ENCODE results near the gene GNL3L.
"Not testable (repeated sequence)": the region's sequence is repeated elsewhere in the genome, so short reads cannot be mapped to it uniquely, and the experiment has no call there.

Gene GNL3L

DNA sequence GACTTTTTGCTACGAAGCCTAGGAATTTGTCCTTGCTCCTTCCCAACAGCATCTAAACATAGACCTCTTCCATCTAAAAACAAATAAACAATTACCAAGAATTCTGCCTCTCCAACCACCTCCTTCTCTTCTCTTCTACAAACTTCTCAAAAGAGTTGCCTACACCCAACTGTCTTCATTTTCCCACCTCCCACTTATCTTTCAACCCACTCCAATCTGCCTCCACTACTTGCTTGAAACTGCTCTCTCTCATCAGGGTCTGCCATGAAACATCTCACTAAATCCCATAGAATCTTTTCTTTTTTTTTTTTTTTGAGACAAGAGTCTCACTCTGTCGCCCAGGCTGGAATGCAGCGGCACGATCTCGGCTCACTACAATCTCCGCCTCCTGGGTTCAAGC lies 33.1 kb upstream of the GNL3L start:
- no peak overlapping the region for H3K4me3 ChIP-seq (ENCODE audit: low read length)
- no peaks in the 10 kb centered on the region for H3K36me3 ChIP-seq (ENCODE audit: control insufficient read depth, low read depth, low read length)
- H3K27ac ChIP-seq (ENCODE audit: low read length) = no peak overlapping the region
- H3K27me3 ChIP-seq (ENCODE audit: control insufficient read depth, insufficient read depth, low read length) = no peaks in the 10 kb centered on the region
- H3K9me3 ChIP-seq (ENCODE audit: control insufficient read depth, low read depth, low read length) = peaks cover 8% of the 10 kb centered on the region
- no peak overlapping the region for H3K9ac ChIP-seq (ENCODE audit: low read length)
- peaks cover 8% of the 10 kb centered on the region for H3K4me1 ChIP-seq (ENCODE audit: control insufficient read depth, low read depth, low read length)

- no peak overlapping the region for H3K9ac ChIP-seq (ENCODE audit: low read length)
- no peak overlapping the region for H3K4me3 ChIP-seq (ENCODE audit: low read length)
- no peaks in the 10 kb centered on the region for H3K4me1 ChIP-seq (ENCODE audit: control insufficient read depth, low read depth, low read length)
- H3K36me3 ChIP-seq (ENCODE audit: control insufficient read depth, low read depth, low read length) = no peaks in the 10 kb centered on the region
- H3K9me3 ChIP-seq (ENCODE audit: control insufficient read depth, low read depth, low read length) = no peaks in the 10 kb centered on the region
- no peaks in the 10 kb centered on the region for H3K27me3 ChIP-seq (ENCODE audit: control insufficient read depth, insufficient read depth, low read length)
- H3K27ac ChIP-seq (ENCODE audit: low read length) = no peak overlapping the region
These were observed 20.6 kb upstream of the GNL3L start for GRCh38 chrX:54509400-54509799.

DNA sequence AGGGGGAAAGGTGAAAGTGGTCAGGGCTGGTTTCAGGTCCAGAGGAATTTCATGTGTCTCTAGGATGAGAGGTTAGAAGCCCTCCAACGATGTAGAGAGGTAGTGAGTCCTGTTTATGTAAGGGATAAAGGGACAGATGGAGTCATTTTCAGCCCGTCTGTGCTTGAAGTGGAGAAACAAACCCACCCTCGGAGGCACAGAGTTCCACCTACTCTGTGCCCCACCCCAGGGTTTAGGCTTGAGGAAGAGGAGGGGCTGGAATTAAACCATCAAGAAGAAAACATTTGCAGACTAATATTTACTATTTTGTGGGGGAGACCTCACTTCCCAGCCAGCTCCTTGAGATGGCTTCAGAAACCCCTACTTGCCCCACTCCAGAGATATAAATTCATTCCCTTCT lies 868 bp upstream of the GNL3L start:
- peaks cover 22% of the 10 kb centered on the region for H3K9me3 ChIP-seq (ENCODE audit: control insufficient read depth, low read depth, low read length)
- H3K4me3 ChIP-seq (ENCODE audit: low read length) = peak overlapping the region; percentile 65
- H3K27me3 ChIP-seq (ENCODE audit: control insufficient read depth, insufficient read depth, low read length) = no peaks in the 10 kb centered on the region
- H3K4me1 ChIP-seq (ENCODE audit: control insufficient read depth, low read depth, low read length) = peaks cover 11% of the 10 kb centered on the region
- peak overlapping the region; percentile 87 for H3K9ac ChIP-seq (ENCODE audit: low read length)
- H3K36me3 ChIP-seq (ENCODE audit: control insufficient read depth, low read depth, low read length) = peaks cover 19% of the 10 kb centered on the region
- H3K27ac ChIP-seq (ENCODE audit: low read length) = peak overlapping the region; percentile 94

GRCh38 chrX:54530357-54530900 lies 410 bp downstream of the GNL3L start:
- peaks cover 20% of the 10 kb centered on the region for H3K36me3 ChIP-seq (ENCODE audit: control insufficient read depth, low read depth, low read length)
- peak overlapping the region; percentile 94 for H3K4me3 ChIP-seq (ENCODE audit: low read length)
- H3K9me3 ChIP-seq (ENCODE audit: control insufficient read depth, low read depth, low read length) = peaks cover 23% of the 10 kb centered on the region
- H3K9ac ChIP-seq (ENCODE audit: low read length) = peak overlapping the region; percentile 87
- no peaks in the 10 kb centered on the region for H3K27me3 ChIP-seq (ENCODE audit: control insufficient read depth, insufficient read depth, low read length)
- peaks cover 11% of the 10 kb centered on the region for H3K4me1 ChIP-seq (ENCODE audit: control insufficient read depth, low read depth, low read length)
- peak overlapping the region; percentile 71 for H3K27ac ChIP-seq (ENCODE audit: low read length)

DNA sequence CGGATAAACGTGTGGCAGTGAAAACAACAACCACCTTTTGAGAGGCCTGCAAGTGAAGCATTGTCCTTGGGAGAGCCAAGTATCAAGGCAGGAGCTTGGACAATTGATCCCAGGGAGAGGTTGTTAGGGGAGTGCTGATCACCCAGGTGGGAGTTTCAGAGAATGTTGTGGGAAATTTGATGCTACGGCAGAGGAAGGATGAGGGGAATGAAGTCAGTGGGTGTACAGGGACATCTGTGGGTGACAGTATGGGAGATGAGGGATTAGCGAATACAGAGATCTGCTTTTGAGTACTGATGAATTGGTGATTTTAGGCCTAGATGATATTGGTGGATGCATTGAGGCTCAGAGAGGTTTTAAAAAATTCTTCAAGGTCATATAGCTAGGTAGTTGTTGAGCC lies 4.3 kb downstream of the GNL3L start:
- Histone ChIP-seq H3K9me3 (ENCODE audit: control insufficient read depth, low read depth, low read length) (peaks cover 13% of the 10 kb centered on the region), H3K9ac (ENCODE audit: low read length) (no peak overlapping the region), H3K4me3 (ENCODE audit: low read length) (no peak overlapping the region), H3K27me3 (ENCODE audit: control insufficient read depth, insufficient read depth, low read length) (no peaks in the 10 kb centered on the region), H3K36me3 (ENCODE audit: control insufficient read depth, low read depth, low read length) (peaks cover 34% of the 10 kb centered on the region), H3K4me1 (ENCODE audit: control insufficient read depth, low read depth, low read length) (no peaks in the 10 kb centered on the region), H3K27ac (ENCODE audit: low read length) (no peak overlapping the region)

DNA sequence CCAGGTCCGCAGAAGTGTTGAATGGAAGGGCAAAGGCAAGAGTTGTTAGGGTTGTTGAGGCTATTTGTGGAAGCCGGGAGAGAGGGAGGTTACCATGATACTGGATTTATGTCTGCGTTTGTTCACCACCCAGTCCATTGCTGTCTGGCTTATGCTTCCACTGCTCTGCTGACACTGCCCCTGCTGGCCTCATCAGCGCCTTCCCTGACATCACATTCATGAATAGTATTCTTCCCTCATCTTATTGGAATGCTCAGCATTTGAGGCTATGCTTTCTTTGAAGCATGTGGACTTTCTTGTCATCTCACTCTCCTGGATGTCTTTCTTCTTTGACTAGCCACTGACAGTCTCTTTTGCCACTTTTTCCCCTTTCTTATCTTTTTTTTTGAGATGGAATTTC lies 10.3 kb downstream of the GNL3L start:
- H3K27me3 ChIP-seq (ENCODE audit: control insufficient read depth, insufficient read depth, low read length) = no peaks in the 10 kb centered on the region
- no peaks in the 10 kb centered on the region for H3K4me1 ChIP-seq (ENCODE audit: control insufficient read depth, low read depth, low read length)
- H3K9ac ChIP-seq (ENCODE audit: low read length) = no peak overlapping the region
- peaks cover 11% of the 10 kb centered on the region for H3K9me3 ChIP-seq (ENCODE audit: control insufficient read depth, low read depth, low read length)
- no peak overlapping the region for H3K27ac ChIP-seq (ENCODE audit: low read length)
- H3K36me3 ChIP-seq (ENCODE audit: control insufficient read depth, low read depth, low read length) = peaks cover 50% of the 10 kb centered on the region
- H3K4me3 ChIP-seq (ENCODE audit: low read length) = no peak overlapping the region

GRCh38 chrX:54542239-54542638 lies 12.2 kb downstream of the GNL3L start:
- H3K36me3 ChIP-seq (ENCODE audit: control insufficient read depth, low read depth, low read length) = peaks cover 56% of the 10 kb centered on the region
- not testable (repeated sequence) for H3K4me3 ChIP-seq (ENCODE audit: low read length); H3K27me3 ChIP-seq (ENCODE audit: control insufficient read depth, insufficient read depth, low read length); H3K27ac ChIP-seq (ENCODE audit: low read length); H3K9me3 ChIP-seq (ENCODE audit: control insufficient read depth, low read depth, low read length); H3K4me1 ChIP-seq (ENCODE audit: control insufficient read depth, low read depth, low read length); H3K9ac ChIP-seq (ENCODE audit: low read length)

DNA sequence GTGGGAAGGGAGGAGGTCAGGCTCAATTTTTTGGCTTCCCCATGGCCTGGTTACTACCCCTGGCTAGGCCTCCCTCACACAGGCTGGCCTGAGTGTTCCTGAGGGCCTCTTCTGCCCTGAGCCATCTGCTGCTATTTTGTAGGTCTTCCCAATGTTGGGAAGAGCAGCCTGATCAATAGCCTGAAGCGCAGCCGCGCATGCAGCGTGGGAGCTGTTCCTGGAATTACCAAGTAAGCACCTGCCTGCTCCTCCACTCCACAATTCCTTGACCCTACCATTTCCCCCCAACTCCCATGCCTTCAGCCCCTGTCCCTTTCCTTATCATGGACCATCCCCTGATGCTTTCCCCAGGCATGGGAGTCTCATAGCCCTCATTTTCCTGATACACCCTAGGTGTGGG lies 20.8 kb downstream of the GNL3L start:
- H3K27ac ChIP-seq (ENCODE audit: low read length) = no peak overlapping the region
- H3K27me3 ChIP-seq (ENCODE audit: control insufficient read depth, insufficient read depth, low read length) = no peaks in the 10 kb centered on the region
- no peaks in the 10 kb centered on the region for H3K4me1 ChIP-seq (ENCODE audit: control insufficient read depth, low read depth, low read length)
- H3K4me3 ChIP-seq (ENCODE audit: low read length) = no peak overlapping the region
- H3K36me3 ChIP-seq (ENCODE audit: control insufficient read depth, low read depth, low read length) = peaks cover 66% of the 10 kb centered on the region
- H3K9me3 ChIP-seq (ENCODE audit: control insufficient read depth, low read depth, low read length) = peaks cover 12% of the 10 kb centered on the region
- no peak overlapping the region for H3K9ac ChIP-seq (ENCODE audit: low read length)

DNA sequence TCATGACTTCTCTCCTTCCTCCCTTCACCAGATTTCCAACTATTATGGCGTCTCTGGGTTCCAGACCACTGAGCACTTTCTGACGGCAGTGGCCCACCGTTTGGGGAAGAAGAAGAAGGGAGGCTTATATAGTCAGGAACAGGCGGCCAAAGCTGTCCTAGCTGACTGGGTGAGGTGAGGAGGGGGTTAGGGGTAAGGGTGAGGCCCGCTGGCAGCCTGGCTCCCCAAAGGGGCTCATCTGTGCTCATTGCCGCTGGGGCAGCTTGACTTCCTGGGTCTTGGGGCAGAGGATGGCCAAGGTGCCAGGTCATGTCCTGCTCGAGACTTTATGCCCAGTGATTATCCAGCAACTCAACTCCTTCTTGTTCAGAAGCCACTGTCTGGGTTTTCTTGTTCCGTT lies 21.8 kb downstream of the GNL3L start:
- Histone ChIP-seq H3K9ac (ENCODE audit: low read length) (no peak overlapping the region), H3K4me3 (ENCODE audit: low read length) (no peak overlapping the region), H3K4me1 (ENCODE audit: control insufficient read depth, low read depth, low read length) (no peaks in the 10 kb centered on the region), H3K36me3 (ENCODE audit: control insufficient read depth, low read depth, low read length) (peaks cover 63% of the 10 kb centered on the region), H3K27ac (ENCODE audit: low read length) (no peak overlapping the region), H3K9me3 (ENCODE audit: control insufficient read depth, low read depth, low read length) (peaks cover 12% of the 10 kb centered on the region), H3K27me3 (ENCODE audit: control insufficient read depth, insufficient read depth, low read length) (no peaks in the 10 kb centered on the region)

DNA sequence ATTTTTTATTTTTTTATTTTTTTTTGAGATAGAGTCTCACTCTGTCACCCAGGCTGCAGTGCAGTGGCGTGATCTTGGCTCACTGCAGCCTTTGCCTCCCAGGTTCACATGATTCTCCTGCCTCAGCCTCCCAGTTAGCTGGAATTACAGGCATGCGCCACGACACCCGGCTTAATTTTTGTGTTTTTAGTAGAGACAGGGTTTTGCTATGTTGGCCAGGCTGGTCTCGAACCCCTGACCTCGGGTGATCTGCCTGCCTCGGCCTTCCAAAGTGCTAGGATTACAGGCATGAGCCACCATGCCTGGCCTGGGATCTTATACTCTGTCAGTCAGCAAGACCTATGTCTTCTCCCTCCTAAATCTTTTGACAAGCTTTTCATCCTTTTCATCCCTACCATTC lies 25.0 kb downstream of the GNL3L start:
- not testable (repeated sequence) for H3K27me3 ChIP-seq (ENCODE audit: control insufficient read depth, insufficient read depth, low read length); H3K9me3 ChIP-seq (ENCODE audit: control insufficient read depth, low read depth, low read length); H3K4me1 ChIP-seq (ENCODE audit: control insufficient read depth, low read depth, low read length); H3K4me3 ChIP-seq (ENCODE audit: low read length); H3K27ac ChIP-seq (ENCODE audit: low read length); H3K9ac ChIP-seq (ENCODE audit: low read length)
- H3K36me3 ChIP-seq (ENCODE audit: control insufficient read depth, low read depth, low read length) = peaks cover 50% of the 10 kb centered on the region

DNA sequence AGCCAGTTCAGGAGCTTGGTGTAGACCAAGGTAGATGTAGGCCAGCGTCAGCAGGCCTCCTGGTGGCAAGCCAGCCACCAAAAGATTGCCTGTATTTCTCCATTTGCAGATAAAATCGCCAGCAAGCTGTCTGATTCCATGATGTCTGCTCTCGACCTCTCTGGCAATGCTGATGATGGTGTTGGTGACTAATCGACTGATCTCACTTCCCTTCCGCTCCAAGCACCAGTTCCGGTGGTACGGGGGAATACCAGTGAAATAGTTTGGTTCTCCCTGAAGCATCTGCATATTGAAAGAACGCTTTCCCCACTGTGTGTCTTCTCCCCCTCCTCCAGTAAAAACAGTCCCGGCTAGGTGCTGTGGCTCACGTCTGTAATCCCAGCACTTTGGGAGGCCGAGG lies 30.4 kb downstream of the GNL3L start:
- H3K36me3 ChIP-seq (ENCODE audit: control insufficient read depth, low read depth, low read length) = peaks cover 34% of the 10 kb centered on the region
- no peaks in the 10 kb centered on the region for H3K4me1 ChIP-seq (ENCODE audit: control insufficient read depth, low read depth, low read length)
- H3K9ac ChIP-seq (ENCODE audit: low read length) = no peak overlapping the region
- H3K4me3 ChIP-seq (ENCODE audit: low read length) = no peak overlapping the region
- peaks cover 3% of the 10 kb centered on the region for H3K9me3 ChIP-seq (ENCODE audit: control insufficient read depth, low read depth, low read length)
- H3K27ac ChIP-seq (ENCODE audit: low read length) = no peak overlapping the region
- H3K27me3 ChIP-seq (ENCODE audit: control insufficient read depth, insufficient read depth, low read length) = no peaks in the 10 kb centered on the region

- Histone ChIP-seq H3K4me1 (ENCODE audit: control insufficient read depth, low read depth, low read length) (no peaks in the 10 kb centered on the region), H3K27ac (ENCODE audit: low read length) (no peak overlapping the region), H3K36me3 (ENCODE audit: control insufficient read depth, low read depth, low read length) (peaks cover 33% of the 10 kb centered on the region), H3K4me3 (ENCODE audit: low read length) (no peak overlapping the region), H3K9me3 (ENCODE audit: control insufficient read depth, low read depth, low read length) (peaks cover 11% of the 10 kb centered on the region), H3K27me3 (ENCODE audit: control insufficient read depth, insufficient read depth, low read length) (no peaks in the 10 kb centered on the region), H3K9ac (ENCODE audit: low read length) (no peak overlapping the region)
These were observed 31.6 kb downstream of the GNL3L start for GRCh38 chrX:54561622-54562021.
